ENCODE measurements around the gene VPS54. TPM values are rescaled to one million over a fixed set of nuclear protein-coding genes. Genes with fewer than 3 reads are reported as not detected.
"Not testable (repeated sequence)": the region's sequence is repeated elsewhere in the genome, so short reads cannot be mapped to it uniquely, and the experiment has no call there.

VPS54 gene
- total RNA-seq, 1 experiment from 2014 or later, result 14.6 TPM

DNA sequence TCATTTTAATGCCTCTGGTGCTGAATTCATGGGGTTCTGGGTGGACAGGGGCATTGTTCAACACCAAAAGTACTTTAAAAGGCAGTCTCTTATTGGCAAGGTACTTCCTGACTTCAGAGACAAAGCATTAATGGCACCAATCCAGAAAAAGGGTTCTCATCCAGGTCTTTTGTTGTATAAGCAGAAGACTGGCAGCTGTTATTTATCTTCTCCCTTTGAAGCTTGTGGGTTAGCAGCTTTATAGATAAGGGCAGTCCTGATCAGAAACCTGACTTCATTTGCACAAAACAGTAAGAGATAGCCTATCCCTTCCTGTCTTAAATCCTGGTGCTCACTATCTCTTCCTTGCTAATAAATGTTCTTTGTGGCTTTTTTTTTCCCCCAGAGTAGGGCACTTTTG is 68.8 kb downstream of the VPS54 start:
- Mint-ChIP-seq H3K9me3 (peaks cover 5% of the 10 kb centered on the region), H3K27ac (no peak overlapping the region), H3K36me3 (peaks cover 15% of the 10 kb centered on the region), H3K27me3 (ENCODE audit: low read depth) (no peaks in the 10 kb centered on the region), H3K4me3 (no peak overlapping the region), H3K4me1 (no peaks in the 10 kb centered on the region)
- ChIA-PET CTCF (no interaction called here), POLR2A (interaction anchor here (0.7 kb wide), 1 partner anchor 253 kb away, joined by 6 read pairs; no protein-coding TSS in a partner anchor)
- no peak for TF ChIP-seq OVOL2 (CRISPR knock-in tag; IDR thresholded peaks at IDR 0.05; ENCODE audit: borderline replicate concordance)
- TF ChIP-seq, protein P1, sequence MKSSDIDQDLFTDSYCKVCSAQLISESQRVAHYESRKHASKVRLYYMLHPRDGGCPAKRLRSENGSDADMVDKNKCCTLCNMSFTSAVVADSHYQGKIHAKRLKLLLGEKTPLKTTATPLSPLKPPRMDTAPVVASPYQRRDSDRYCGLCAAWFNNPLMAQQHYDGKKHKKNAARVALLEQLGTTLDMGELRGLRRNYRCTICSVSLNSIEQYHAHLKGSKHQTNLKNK (CRISPR knock-in tag; IDR thresholded peaks at IDR 0.05), result no peak
- no peak for TF ChIP-seq CREM (CRISPR knock-in tag; IDR thresholded peaks at IDR 0.05)
- TF ChIP-seq MXD4 (CRISPR knock-in tag; IDR thresholded peaks at IDR 0.05; ENCODE audit: borderline replicate concordance), result no peak
- no peak for TF ChIP-seq FOXJ3 (CRISPR knock-in tag; IDR thresholded peaks at IDR 0.05; ENCODE audit: borderline replicate concordance)
- no peak for TF ChIP-seq NFE2L1 (CRISPR knock-in tag; IDR thresholded peaks at IDR 0.05)
- no peak for TF ChIP-seq ZNF416 (CRISPR knock-in tag; IDR thresholded peaks at IDR 0.05)
- no peak for TF ChIP-seq ZNF281 (CRISPR knock-in tag; IDR thresholded peaks at IDR 0.05)
- TF ChIP-seq, protein P2, sequence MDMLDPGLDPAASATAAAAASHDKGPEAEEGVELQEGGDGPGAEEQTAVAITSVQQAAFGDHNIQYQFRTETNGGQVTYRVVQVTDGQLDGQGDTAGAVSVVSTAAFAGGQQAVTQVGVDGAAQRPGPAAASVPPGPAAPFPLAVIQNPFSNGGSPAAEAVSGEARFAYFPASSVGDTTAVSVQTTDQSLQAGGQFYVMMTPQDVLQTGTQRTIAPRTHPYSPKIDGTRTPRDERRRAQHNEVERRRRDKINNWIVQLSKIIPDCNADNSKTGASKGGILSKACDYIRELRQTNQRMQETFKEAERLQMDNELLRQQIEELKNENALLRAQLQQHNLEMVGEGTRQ (CRISPR knock-in tag; IDR thresholded peaks at IDR 0.05), result no peak
- ATAC-seq (no peak), DNase-seq (ENCODE audit: low spot score) (no peak)

- Mint-ChIP-seq H3K27ac (no peak overlapping the region), H3K9me3 (peaks cover 9% of the 10 kb centered on the region), H3K27me3 (ENCODE audit: low read depth) (no peaks in the 10 kb centered on the region), H3K4me1 (no peaks in the 10 kb centered on the region), H3K36me3 (peaks cover 25% of the 10 kb centered on the region), H3K4me3 (no peak overlapping the region)
- ATAC-seq (no peak), DNase-seq (ENCODE audit: low spot score) (no peak)
- POLR2A ChIA-PET, result no interaction called here
- no peak for TF ChIP-seq ZNF423 (CRISPR knock-in tag; IDR thresholded peaks at IDR 0.05)
- TF ChIP-seq ZNF317 (CRISPR knock-in tag; IDR thresholded peaks at IDR 0.05; ENCODE audit: borderline replicate concordance, low read depth), result no peak
- TF ChIP-seq KAT7 (CRISPR knock-in tag; IDR thresholded peaks at IDR 0.05; ENCODE audit: borderline replicate concordance), result no peak
- TF ChIP-seq EMX1 (CRISPR knock-in tag; IDR thresholded peaks at IDR 0.05), result no peak
- no peak for TF ChIP-seq ZSCAN18 (CRISPR knock-in tag; IDR thresholded peaks at IDR 0.05)
- no peak for TF ChIP-seq MXD4 (CRISPR knock-in tag; IDR thresholded peaks at IDR 0.05; ENCODE audit: borderline replicate concordance)
- CTCF ChIA-PET, result no interaction called here
Measured at GRCh38 chr2:63942788-63943187, 76.4 kb downstream of the VPS54 start.

- H3K4me1 Mint-ChIP-seq; DNase-seq (ENCODE audit: low spot score); ATAC-seq; POLR2A ChIA-PET; H3K27ac Mint-ChIP-seq; H3K27me3 Mint-ChIP-seq (ENCODE audit: low read depth); CTCF ChIA-PET; H3K4me3 Mint-ChIP-seq: not testable (repeated sequence)
- H3K36me3 Mint-ChIP-seq, result peaks cover 36% of the 10 kb centered on the region
- peaks cover 21% of the 10 kb centered on the region for H3K9me3 Mint-ChIP-seq
Measured at GRCh38 chr2:63932104-63932503, 87.1 kb downstream of the VPS54 start.

DNA sequence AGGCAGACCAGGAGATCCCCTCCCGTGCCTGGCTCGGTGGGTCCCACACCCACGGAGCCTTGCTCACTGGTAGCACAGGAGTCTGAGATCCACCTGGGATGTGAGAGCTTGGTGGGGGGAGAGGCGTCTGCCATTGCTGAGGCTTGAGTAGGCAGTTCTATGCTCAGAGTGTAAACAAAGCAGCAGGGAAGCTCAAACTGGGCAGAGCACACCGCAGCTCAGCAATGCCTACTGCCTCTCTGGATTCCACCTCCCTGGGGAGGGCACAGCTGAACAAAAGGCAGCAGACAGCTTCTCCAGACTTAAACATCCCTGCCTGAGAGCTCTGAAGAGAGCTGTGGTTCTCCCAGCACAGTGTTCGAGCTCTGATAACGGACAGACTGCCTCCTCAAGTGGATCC is 92.4 kb downstream of the VPS54 start:
- ChIA-PET POLR2A (no interaction called here), CTCF (interaction anchor here (1.6 kb wide), 1 partner anchor 10 kb away, joined by 3 read pairs; no protein-coding TSS in a partner anchor)
- no peak for DNase-seq (ENCODE audit: low spot score)
- no peaks in the 10 kb centered on the region for H3K27me3 Mint-ChIP-seq (ENCODE audit: low read depth)
- peaks cover 16% of the 10 kb centered on the region for H3K9me3 Mint-ChIP-seq
- no peak overlapping the region for H3K27ac Mint-ChIP-seq
- ATAC-seq, result no peak; the same call in 1 of the 2 replicates
- TF ChIP-seq ZNF423 (CRISPR knock-in tag; IDR thresholded peaks at IDR 0.05) (peak; percentile 7; the same call in 1 of the 2 replicates), ESRRA (CRISPR knock-in tag; IDR thresholded peaks at IDR 0.05; ENCODE audit: borderline replicate concordance) (no peak)
- no peak overlapping the region for H3K4me3 Mint-ChIP-seq
- peaks cover 28% of the 10 kb centered on the region for H3K36me3 Mint-ChIP-seq
- H3K4me1 Mint-ChIP-seq, result peaks cover 14% of the 10 kb centered on the region

Measured in WTC11 (cell line).